Thoracic aorta (tissue), 2 donors: ENCODE results near the gene CPNE2. TPM values are rescaled to one million over a fixed set of nuclear protein-coding genes. Genes with fewer than 3 reads are reported as not detected.

Source experiments
- ATAC-seq: fragments of 150-250 bp; one replicate; pipeline ENCODE4 v1.8.0; 2017; ENCODE audit warnings: low read depth; ENCODE audit not compliant: insufficient number of reproducible peaks, low FRiP score
- DNase-seq: peaks from one replicate; pipeline ENCODE4 v3.0.0-alpha.2; 2020; ENCODE audit warnings: low spot score
- H3K27ac ChIP-seq, 2 donors: fragments of 200-600 bp; sonication (generic); 1 replicate in 1 of 2; 2 replicates in 1 of 2; pipeline ENCODE4 v1.5.1; 2016; ENCODE audit warnings: mild to moderate bottlenecking in 2 of 2, moderate library complexity in 2 of 2
- H3K27me3 ChIP-seq: fragments of 200-600 bp; sonication (generic); replicated peaks from 2 replicates; pipeline ENCODE4 v1.6.0; 2016; ENCODE audit warnings: mild to moderate bottlenecking; ENCODE audit not compliant: insufficient read depth
- H3K36me3 ChIP-seq: fragments of 200-600 bp; sonication (generic); one replicate; pipeline ENCODE4 v1.5.1; 2016
- H3K4me1 ChIP-seq, 2 donors: fragments of 200-600 bp; sonication (generic); 1 replicate in 1 of 2; 2 replicates in 1 of 2; pipeline versions ENCODE4 v1.5.1 to v1.6.0; 2016; ENCODE audit warnings: low read depth in 2 of 2, mild to moderate bottlenecking in 1 of 2; ENCODE audit not compliant: control insufficient read depth in 1 of 2
- H3K4me3 ChIP-seq: fragments of 200-600 bp; sonication (generic); 2 replicates; pipeline ENCODE4 v1.5.1; 2016; ENCODE audit warnings: mild to moderate bottlenecking
- H3K9me3 ChIP-seq: fragments of 200-600 bp; sonication (generic); 2 replicates; pipeline ENCODE4 v1.5.1; 2016
- total RNA-seq, 2 donors: library from RNA; depleted of rRNA; stranded (reverse); fragments of >200 nt; gene quantifications; one replicate each; pipeline versions ENCODE4 v1.1.0 to v1.2.3, GENCODE V29; 2016
- TF ChIP-seq, protein P1 (sequence below): fragments of 200-600 bp; sonication (generic); IDR thresholded peaks from one replicate; pipeline ENCODE4 v1.5.1; 2019; ENCODE audit warnings: antibody characterized with exemption

Gene CPNE2
- total RNA-seq, 2 donors from 2014 or later: 28.3 to 47.4 TPM

DNA sequence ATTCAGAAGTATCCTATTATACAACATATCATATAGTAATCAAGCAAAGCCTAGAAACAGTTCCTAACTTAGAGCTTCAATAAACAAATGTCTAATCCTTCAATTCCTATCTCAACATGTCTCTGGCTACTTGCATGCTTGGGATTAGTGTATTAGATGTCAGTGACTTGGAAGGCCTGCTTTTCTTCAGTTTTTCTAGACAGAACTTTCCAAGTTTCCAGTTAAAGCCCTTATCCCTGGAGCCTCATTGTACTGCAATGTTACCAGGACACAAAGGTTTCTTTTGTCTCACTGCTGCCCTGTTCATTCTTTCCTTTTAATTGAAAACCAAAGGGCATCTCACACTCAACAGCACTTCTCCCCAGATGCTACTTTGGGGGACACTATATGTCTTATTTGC lies 76.9 kb downstream of the CPNE2 start:
- TF ChIP-seq, protein P1, sequence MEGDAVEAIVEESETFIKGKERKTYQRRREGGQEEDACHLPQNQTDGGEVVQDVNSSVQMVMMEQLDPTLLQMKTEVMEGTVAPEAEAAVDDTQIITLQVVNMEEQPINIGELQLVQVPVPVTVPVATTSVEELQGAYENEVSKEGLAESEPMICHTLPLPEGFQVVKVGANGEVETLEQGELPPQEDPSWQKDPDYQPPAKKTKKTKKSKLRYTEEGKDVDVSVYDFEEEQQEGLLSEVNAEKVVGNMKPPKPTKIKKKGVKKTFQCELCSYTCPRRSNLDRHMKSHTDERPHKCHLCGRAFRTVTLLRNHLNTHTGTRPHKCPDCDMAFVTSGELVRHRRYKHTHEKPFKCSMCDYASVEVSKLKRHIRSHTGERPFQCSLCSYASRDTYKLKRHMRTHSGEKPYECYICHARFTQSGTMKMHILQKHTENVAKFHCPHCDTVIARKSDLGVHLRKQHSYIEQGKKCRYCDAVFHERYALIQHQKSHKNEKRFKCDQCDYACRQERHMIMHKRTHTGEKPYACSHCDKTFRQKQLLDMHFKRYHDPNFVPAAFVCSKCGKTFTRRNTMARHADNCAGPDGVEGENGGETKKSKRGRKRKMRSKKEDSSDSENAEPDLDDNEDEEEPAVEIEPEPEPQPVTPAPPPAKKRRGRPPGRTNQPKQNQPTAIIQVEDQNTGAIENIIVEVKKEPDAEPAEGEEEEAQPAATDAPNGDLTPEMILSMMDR: no peak
- no peaks in the 10 kb centered on the region for H3K9me3 ChIP-seq
- ATAC-seq (no peak), DNase-seq (no peak)
- no peak overlapping the region for H3K4me3 ChIP-seq
- H3K36me3 ChIP-seq: peaks cover 46% of the 10 kb centered on the region
- H3K27me3 ChIP-seq: no peaks in the 10 kb centered on the region
- no peak overlapping the region for H3K27ac ChIP-seq
- H3K4me1 ChIP-seq: peaks cover 0 to 5% of the 10 kb centered on the region in 2 donors

- DNase-seq: no peak
- Histone ChIP-seq H3K36me3 (peaks cover 35% of the 10 kb centered on the region), H3K4me1 (peaks cover 5 to 11% of the 10 kb centered on the region in 2 donors), H3K27ac (no peak overlapping the region), H3K4me3 (no peak overlapping the region), H3K27me3 (no peaks in the 10 kb centered on the region), H3K9me3 (no peaks in the 10 kb centered on the region)
- TF ChIP-seq, protein P1: no peak
- ATAC-seq: no peak
Measured at GRCh38 chr16:57172721-57173290, 80.4 kb downstream of the CPNE2 start.

DNA sequence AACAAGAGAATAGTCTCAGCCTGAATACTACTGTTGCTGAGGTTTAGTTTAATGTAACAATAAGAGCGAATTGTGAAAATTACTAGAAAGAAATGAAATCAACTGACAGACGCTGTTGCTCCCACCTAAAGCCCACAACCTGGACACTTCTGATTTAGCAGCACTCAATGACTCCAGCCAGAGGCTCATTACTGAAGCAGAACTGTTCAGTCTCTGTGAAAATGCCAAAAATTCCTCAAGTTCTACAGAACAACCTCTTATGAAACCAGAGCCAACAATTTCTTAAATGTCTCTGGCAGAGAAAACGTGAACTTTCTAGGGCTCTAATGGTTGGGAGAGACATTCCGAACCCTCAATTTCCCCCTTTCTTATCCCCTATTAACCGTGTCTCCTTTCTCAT lies 83.5 kb downstream of the CPNE2 start:
- Histone ChIP-seq H3K36me3 (peaks cover 29% of the 10 kb centered on the region), H3K27me3 (no peaks in the 10 kb centered on the region), H3K4me1 (peaks cover 11 to 20% of the 10 kb centered on the region in 2 donors), H3K27ac (no peak overlapping the region), H3K9me3 (no peaks in the 10 kb centered on the region), H3K4me3 (no peak overlapping the region)
- no peak for DNase-seq
- no peak for ATAC-seq
- TF ChIP-seq, protein P1: no peak

DNA sequence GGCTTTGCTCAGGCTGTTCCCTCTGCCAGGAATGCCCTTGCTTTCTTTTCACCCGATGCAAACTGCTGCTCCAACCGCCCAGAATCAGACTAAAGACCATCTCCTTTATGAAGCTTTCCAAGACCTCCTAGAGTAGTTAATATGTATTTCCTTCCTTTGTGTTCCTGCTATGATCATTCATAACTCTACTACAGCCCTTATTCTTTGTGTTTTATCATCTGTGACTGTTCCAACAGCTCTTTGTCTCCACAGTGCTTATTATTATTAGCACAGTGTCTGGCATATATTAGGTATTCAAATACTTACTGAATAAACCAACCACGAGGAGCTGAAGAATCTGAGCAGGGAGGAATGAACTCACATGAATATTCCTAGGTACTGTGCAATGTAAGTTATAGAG lies 85.8 kb downstream of the CPNE2 start:
- ATAC-seq (no peak), DNase-seq (no peak)
- TF ChIP-seq, protein P1: no peak
- Histone ChIP-seq H3K27ac (no peak overlapping the region), H3K4me1 (peaks cover 11 to 20% of the 10 kb centered on the region in 2 donors), H3K36me3 (peaks cover 6% of the 10 kb centered on the region), H3K27me3 (no peaks in the 10 kb centered on the region), H3K4me3 (no peak overlapping the region), H3K9me3 (no peaks in the 10 kb centered on the region)

DNA sequence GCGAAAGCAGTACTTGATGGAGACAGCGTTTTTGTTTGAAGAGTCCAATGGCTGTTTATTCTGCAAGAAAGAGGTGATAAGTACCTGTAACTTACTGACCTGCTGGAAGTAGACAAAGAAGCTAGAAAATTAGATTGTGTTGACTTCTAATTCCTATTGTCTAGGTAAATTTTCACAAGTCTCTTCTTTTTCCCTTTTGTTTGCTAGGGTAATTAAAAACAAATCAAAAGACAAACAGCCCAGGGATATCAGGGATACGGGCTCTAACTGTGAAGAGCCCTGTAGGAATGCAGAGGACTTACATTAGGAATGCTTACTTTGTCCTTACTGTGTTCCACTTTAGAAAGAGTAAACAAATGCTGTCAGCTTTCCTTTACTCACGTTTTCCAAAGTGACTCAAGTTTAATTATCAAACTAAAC lies 86.4 kb downstream of the CPNE2 start:
- Histone ChIP-seq H3K27me3 (no peaks in the 10 kb centered on the region), H3K36me3 (peaks cover 4% of the 10 kb centered on the region), H3K27ac (no peak overlapping the region), H3K4me1 (peaks cover 11 to 24% of the 10 kb centered on the region in 2 donors), H3K4me3 (no peak overlapping the region), H3K9me3 (no peaks in the 10 kb centered on the region)
- DNase-seq (no peak), ATAC-seq (no peak)
- TF ChIP-seq, protein P1: no peak
